GM12891 (cell line): ENCODE data around the gene ROCK2.

ENCODE experiments used
- POLR2A ChIP-seq: IDR thresholded peaks from 2 replicates; pipeline ENCODE4 v1.6.1; 2011; ENCODE audit warnings: low read depth, low read length, control low read depth
- POLR2AphosphoS5 ChIP-seq: IDR thresholded peaks from 2 replicates; pipeline ENCODE4 v1.6.1; 2011; ENCODE audit warnings: low read depth, low read length, control low read depth
- SPI1 ChIP-seq: IDR thresholded peaks from 2 replicates; pipeline ENCODE4 v1.6.1; 2011; ENCODE audit warnings: low read depth, low read length, control low read depth

DNA sequence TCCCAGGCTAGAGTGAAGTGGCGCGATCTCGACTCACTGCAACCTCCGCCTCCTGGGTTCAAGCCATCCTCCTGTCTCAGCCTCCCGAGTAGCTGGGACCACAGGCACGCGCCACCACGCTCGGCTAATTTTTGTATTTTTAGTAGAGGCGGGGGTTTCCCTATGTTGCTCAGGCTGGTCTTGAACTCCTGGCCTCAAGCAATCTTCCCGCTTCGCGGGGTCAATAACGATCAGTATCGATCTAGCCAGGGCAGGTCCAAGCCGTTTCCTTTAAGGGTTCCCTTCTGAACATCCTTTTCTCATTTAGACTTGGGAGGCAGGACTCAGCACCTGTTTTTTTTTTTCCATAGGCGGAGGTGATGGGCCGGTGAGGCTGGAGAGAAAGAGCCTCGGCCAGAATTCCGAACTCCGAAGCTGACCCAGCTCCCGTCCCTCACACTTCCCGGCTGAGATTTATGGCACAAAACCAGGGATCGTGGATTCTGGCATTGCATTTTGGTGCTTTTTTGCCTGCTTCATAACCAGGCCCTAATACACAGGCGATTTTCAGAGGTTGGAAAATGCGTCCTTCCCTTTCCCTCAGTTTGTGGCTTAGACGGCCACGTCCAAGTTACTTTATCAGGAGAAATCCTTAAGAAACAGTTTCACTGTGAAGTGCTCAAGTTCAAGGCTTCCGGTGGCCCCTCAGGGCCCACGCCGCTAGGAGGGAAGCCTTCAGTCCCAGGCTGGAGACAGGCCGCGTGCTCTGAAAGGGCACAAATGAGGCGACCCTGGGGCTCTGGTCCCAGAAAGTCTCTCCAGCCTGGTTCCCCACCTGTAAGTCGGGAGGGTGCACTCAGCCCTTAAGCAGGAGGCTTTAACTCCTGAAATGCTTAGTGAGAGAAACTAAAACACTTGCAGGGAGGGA, 190.2 kb downstream of the ROCK2 start:
- TF ChIP-seq POLR2AphosphoS5 (no peak; the same call in none of the 2 replicates), POLR2A (peak; percentile 45; the same call in 1 of the 2 replicates), SPI1 (no peak)
